HEK293T (cell line): ENCODE data around the gene PDE1A.

Experiments used
- CTCF ChIA-PET: fragments of 350-600 bp; formaldehyde crosslinking; extraction: SDS; loops from one replicate; lab custom pipeline; 2021; ENCODE audit warnings: antibody characterized with exemption, inconsistent platforms; lab: Yijun Ruan, JAX
- POLR2A ChIA-PET: fragments of 350-600 bp; formaldehyde crosslinking; extraction: SDS; loops from one replicate; lab custom pipeline; 2020; ENCODE audit warnings: antibody characterized with exemption, inconsistent platforms; lab: Yijun Ruan, JAX
- DNase-seq: peaks from one replicate; pipeline ENCODE4 v3.0.0; 2012; ENCODE audit warnings: mixed read lengths; ENCODE audit errors: extremely low spot score
- ARNT ChIP-seq: fragments of 450-650 bp; IDR thresholded peaks from 2 replicates; pipeline ENCODE4 v1.6.1; 2017; ENCODE audit warnings: mild to moderate bottlenecking
- BHLHE40 ChIP-seq: fragments of 450-650 bp; IDR thresholded peaks from 2 replicates; pipeline ENCODE4 v1.6.1; 2016; ENCODE audit warnings: mild to moderate bottlenecking, moderate library complexity, borderline replicate concordance
- CTBP1 ChIP-seq: fragments of 450-650 bp; IDR thresholded peaks from 2 replicates; pipeline ENCODE4 v1.6.1; 2016; ENCODE audit warnings: borderline replicate concordance
- ELF4 ChIP-seq: fragments of 450-650 bp; IDR thresholded peaks from 2 replicates; pipeline ENCODE4 v1.6.1; 2017; ENCODE audit warnings: antibody characterized with exemption
- FOXA1 ChIP-seq: fragments of 450-650 bp; IDR thresholded peaks from 2 replicates; pipeline ENCODE4 v1.6.1; 2016; ENCODE audit warnings: mild to moderate bottlenecking
- FOXK2 ChIP-seq: fragments of 450-650 bp; IDR thresholded peaks from 2 replicates; pipeline ENCODE4 v1.6.1; 2016; ENCODE audit warnings: mild to moderate bottlenecking
- FOXM1 ChIP-seq: fragments of 450-650 bp; IDR thresholded peaks from 2 replicates; pipeline ENCODE4 v1.6.1; 2017; ENCODE audit warnings: mild to moderate bottlenecking, borderline replicate concordance
- HDGF ChIP-seq: fragments of 450-650 bp; IDR thresholded peaks from 2 replicates; pipeline ENCODE4 v1.6.1; 2017; ENCODE audit warnings: antibody characterized with exemption, borderline replicate concordance
- L3MBTL2 ChIP-seq: fragments of 450-650 bp; conservative IDR thresholded peaks from 2 replicates; pipeline ENCODE4 v1.6.1; 2016; ENCODE audit warnings: mild to moderate bottlenecking
- LEF1 ChIP-seq: fragments of 450-650 bp; IDR thresholded peaks from 2 replicates; pipeline ENCODE4 v1.6.1; 2017; ENCODE audit warnings: mild to moderate bottlenecking, borderline replicate concordance
- NFRKB ChIP-seq: fragments of 450-650 bp; IDR thresholded peaks from 2 replicates; pipeline ENCODE4 v1.6.1; 2016; ENCODE audit warnings: mild to moderate bottlenecking, moderate library complexity
- SP1 ChIP-seq: fragments of 450-650 bp; IDR thresholded peaks from 2 replicates; pipeline ENCODE4 v1.6.1; 2017
- SUZ12 ChIP-seq: fragments of 450-650 bp; IDR thresholded peaks from 2 replicates; pipeline ENCODE4 v1.6.1; 2016; ENCODE audit warnings: mild to moderate bottlenecking
- TARDBP ChIP-seq: fragments of 450-650 bp; IDR thresholded peaks from 2 replicates; pipeline ENCODE4 v1.6.1; 2016
- ZNF384 ChIP-seq: fragments of 450-650 bp; IDR thresholded peaks from 2 replicates; pipeline ENCODE4 v1.6.1; 2016
- TF ChIP-seq, protein P1 (sequence below): fragments of 450-650 bp; IDR thresholded peaks from 2 replicates; pipeline ENCODE4 v1.6.1; 2016

Gene PDE1A

DNA sequence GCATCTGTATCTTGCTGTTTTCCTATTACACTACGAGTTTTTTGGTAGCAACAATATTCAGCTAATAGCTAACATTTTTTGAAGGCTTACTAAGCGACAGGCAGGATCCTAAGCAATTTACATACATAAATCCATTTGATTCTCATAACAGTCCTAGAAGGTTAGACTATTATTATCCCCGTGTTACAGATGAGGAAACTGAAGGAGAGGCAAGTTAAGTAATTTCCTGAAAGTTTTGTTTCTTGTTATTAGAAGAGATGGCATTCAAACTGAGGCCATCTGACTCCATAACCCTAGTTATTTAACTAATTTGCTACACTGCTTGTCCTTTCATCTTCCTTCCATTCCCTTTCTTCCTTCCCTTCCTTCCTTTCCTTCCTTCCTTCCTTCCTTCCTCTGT is 68.2 kb downstream of the PDE1A start:
- DNase-seq = no peak
- ChIA-PET POLR2A (no interaction called here), CTCF (interaction anchor here (0.7 kb wide), 1 partner anchor 702 kb away, joined by 5 read pairs; no protein-coding TSS in a partner anchor)
- TF ChIP-seq LEF1 (no peak), NFRKB (no peak), ARNT (no peak), FOXA1 (no peak), FOXK2 (no peak), ZNF384 (no peak)
- TF ChIP-seq, protein P1, sequence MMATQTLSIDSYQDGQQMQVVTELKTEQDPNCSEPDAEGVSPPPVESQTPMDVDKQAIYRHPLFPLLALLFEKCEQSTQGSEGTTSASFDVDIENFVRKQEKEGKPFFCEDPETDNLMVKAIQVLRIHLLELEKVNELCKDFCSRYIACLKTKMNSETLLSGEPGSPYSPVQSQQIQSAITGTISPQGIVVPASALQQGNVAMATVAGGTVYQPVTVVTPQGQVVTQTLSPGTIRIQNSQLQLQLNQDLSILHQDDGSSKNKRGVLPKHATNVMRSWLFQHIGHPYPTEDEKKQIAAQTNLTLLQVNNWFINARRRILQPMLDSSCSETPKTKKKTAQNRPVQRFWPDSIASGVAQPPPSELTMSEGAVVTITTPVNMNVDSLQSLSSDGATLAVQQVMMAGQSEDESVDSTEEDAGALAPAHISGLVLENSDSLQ = no peak

DNA sequence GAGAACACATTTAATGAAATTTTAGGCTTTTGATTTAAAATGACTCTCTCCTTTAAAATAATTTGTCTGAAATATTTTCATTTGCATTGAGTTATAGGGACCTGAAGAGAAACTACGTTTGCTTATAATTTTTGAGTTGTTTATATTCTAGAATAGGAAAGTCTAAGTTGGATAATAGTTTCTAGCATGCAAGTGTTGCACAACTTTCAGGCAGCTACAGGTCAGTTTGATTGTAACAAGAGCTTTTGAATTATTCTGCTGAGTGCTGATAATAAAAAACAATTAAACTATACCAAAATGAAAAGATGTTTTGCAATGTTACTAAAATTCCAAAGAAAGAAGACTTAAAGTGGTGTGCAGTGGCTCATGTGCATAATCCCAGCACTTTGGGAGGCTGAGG is 71.0 kb downstream of the PDE1A start:
- TF ChIP-seq HDGF (no peak), LEF1 (no peak), TARDBP (no peak), L3MBTL2 (no peak), BHLHE40 (no peak), FOXM1 (no peak)
- CTCF ChIA-PET = no interaction called here
- POLR2A ChIA-PET = no interaction called here

DNA sequence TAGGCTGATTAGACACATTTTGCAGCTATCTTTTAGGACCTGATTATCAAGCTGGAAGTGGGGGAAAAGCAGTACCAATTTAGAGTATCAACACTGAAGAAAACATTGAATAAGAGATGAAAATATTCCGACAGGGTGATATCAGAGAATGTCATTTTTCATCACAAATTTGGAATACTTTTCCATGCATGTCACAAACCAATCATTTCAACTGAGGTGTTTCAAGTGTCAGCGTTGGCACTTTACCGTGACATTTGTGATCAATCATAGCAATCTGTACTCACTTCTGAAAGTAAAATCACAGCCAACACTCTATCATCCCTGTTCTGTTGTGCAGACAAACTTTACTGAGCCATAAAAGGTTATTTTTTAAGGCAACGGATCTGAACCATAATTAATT is 75.4 kb downstream of the PDE1A start:
- ChIA-PET CTCF (no interaction called here), POLR2A (no interaction called here)
- DNase-seq = no peak
- TF ChIP-seq SP1 (no peak), ZNF384 (no peak), FOXM1 (no peak), ELF4 (no peak), CTBP1 (no peak), SUZ12 (no peak), L3MBTL2 (no peak), NFRKB (no peak), ARNT (no peak), BHLHE40 (no peak), FOXA1 (no peak)
- TF ChIP-seq, protein P1 = no peak

More for the DNA sequence above, 71.0 kb downstream of the PDE1A start:
- DNase-seq = no peak

DNA sequence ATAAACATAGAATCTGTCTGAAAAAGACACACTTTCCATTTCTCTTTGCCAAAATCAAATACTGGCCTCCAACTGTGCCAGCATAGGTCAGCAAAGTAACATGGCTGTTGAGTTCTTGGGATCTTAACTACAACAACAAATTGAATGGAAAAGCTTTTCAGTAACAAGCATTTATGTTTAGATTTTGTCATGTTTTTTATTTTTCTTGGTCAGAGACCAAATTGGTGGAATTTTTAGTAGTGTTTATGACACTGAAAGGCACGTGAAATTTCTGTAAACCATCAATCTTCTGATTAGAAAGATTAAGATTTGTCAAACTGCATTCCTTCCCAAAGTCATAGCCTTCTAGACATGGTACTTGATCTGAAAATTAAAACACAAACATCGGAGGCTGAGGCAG is 77.6 kb downstream of the PDE1A start:
- no peak for DNase-seq
- ChIA-PET POLR2A (no interaction called here), CTCF (no interaction called here)
- no peak for TF ChIP-seq FOXM1
- TF ChIP-seq, protein P1 = peak; percentile 15; the same call in 1 of the 2 replicates

DNA sequence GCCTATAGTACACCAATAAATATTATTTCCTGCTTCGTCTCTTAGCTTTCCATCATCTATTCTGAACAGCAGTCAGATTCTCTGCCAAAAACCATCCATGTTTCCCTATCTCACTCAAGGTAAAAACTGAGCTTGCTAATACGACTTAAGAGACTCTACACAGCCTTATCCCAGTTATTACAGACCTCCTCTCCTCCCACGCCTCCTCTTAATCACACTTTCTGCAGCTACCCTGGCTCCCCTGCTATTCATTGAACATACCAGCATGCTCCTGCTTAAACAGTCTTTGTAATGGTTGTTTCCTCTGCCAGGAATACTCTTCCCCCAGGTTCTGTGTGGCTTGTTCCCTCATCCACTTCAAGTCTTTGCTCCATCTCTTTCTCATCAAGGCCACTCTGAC is 81.5 kb downstream of the PDE1A start:
- ChIA-PET CTCF (no interaction called here), POLR2A (no interaction called here)
- no peak for TF ChIP-seq FOXK2
- no peak for TF ChIP-seq L3MBTL2
- no peak for TF ChIP-seq LEF1
- TF ChIP-seq BHLHE40 = no peak
- no peak for TF ChIP-seq ELF4
- DNase-seq = no peak

DNA sequence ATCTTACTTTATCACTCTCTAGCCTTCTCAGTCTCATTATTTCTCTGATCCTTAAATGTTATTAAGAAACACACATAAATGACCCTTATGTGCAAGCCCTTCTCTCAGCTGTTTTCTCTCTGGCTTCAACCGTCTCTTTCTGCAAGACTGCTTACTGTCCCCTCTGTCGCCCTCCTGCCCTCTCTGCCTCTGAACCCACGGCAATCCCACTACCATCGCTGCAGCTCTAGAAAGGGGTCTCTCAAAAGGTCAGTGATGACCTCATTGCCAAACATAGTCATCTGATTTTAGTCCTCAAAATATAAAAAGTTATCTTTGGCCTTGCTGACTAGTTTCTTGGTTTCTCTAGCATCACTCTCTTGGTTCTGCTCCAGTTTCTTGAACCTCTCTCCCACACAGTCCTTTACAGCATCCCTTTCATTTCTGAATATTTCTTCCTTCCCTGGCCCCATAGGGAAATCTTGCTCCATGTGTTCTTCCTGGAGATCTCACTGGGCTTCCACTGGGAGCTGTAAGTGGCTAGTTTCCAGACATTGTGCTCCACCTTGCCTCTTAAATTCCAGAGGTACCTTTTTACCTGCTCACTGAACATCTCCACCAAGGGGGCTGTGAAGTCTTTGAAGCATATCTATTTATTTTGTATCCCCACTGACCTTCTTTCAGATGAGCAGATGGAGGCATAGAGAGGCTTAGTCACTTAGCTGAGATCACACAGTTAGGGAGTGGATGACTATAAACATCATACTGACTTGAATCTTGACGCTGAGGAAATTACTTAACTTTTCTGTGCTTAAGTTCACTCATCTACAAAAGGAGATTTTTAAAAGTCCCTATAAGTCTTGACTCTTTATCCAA is 96.2 kb downstream of the PDE1A start:
- CTCF ChIA-PET = no interaction called here

DNA sequence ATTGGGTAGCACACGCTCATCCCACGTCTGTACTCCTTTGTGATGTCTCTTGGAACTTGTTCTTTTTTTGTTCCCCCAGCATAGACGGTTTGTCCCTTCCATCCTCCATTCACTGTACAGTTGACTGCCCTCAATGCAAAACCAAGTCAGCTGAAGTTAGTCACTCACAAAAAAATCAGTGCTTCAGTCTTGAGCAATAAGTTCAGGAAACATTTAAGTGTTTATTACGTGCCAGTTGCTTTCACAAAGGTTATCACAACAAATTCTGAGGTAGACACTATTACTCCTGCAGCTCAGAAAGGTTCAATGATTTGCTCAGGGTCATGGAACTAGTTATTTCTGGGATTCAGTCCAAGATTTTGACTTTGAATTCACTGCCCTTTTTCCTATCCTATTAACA is 102.2 kb downstream of the PDE1A start:
- ChIA-PET POLR2A (no interaction called here), CTCF (no interaction called here)
- TF ChIP-seq ELF4 = no peak
- no peak for TF ChIP-seq ARNT
- TF ChIP-seq FOXK2 = no peak
- no peak for TF ChIP-seq FOXM1
- TF ChIP-seq, protein P1 = no peak
- no peak for TF ChIP-seq NFRKB
- TF ChIP-seq BHLHE40 = no peak
- no peak for TF ChIP-seq L3MBTL2
- TF ChIP-seq TARDBP = no peak
- TF ChIP-seq HDGF = no peak
- TF ChIP-seq CTBP1 = no peak
- no peak for DNase-seq

More for the DNA sequence above, 96.2 kb downstream of the PDE1A start:
- POLR2A ChIA-PET = no interaction called here
- no peak for TF ChIP-seq SP1
- no peak for TF ChIP-seq L3MBTL2
- TF ChIP-seq LEF1 = no peak
- TF ChIP-seq HDGF = no peak
- no peak for TF ChIP-seq SUZ12
- no peak for TF ChIP-seq CTBP1
- TF ChIP-seq ARNT = no peak
- no peak for TF ChIP-seq NFRKB
- DNase-seq = no peak
